WERI-Rb-1 (cell line): Measurements from ENCODE around the gene MPP7.

ENCODE experiments used
- DNase-seq: peaks from one replicate; pipeline ENCODE4 v3.0.0-alpha.2; 2020
- H3K27ac ChIP-seq: fragments of 250-450 bp; sonication (Bioruptor Pico); 2 replicates; pipeline ENCODE4 v1.5.1; 2020; ENCODE audit warnings: mild to moderate bottlenecking, moderate library complexity
- H3K27me3 ChIP-seq: fragments of 250-450 bp; sonication (Bioruptor Pico); 2 replicates; pipeline ENCODE4 v1.5.1; 2021; ENCODE audit warnings: mild to moderate bottlenecking, low read depth, moderate library complexity; ENCODE audit not compliant: insufficient read depth, severe bottlenecking
- H3K36me3 ChIP-seq: fragments of 250-450 bp; sonication (Bioruptor Pico); 2 replicates; pipeline ENCODE4 v1.5.1; 2020; ENCODE audit warnings: mild to moderate bottlenecking, moderate library complexity
- H3K4me3 ChIP-seq: 2 replicates; pipeline ENCODE4 v1.5.1; 2011; ENCODE audit warnings: low read depth, mild to moderate bottlenecking, control low read depth, low read length
- H3K9me3 ChIP-seq: fragments of 250-450 bp; sonication (Bioruptor Pico); 2 replicates; pipeline ENCODE4 v1.5.1; 2021; ENCODE audit warnings: mild to moderate bottlenecking, moderate library complexity; ENCODE audit not compliant: severe bottlenecking
- CTCF ChIP-seq: IDR thresholded peaks from 2 replicates; pipeline ENCODE4 v1.5.1; 2011; ENCODE audit warnings: low read depth, mild to moderate bottlenecking, control low read depth, inconsistent platforms, low read length

Gene MPP7

DNA sequence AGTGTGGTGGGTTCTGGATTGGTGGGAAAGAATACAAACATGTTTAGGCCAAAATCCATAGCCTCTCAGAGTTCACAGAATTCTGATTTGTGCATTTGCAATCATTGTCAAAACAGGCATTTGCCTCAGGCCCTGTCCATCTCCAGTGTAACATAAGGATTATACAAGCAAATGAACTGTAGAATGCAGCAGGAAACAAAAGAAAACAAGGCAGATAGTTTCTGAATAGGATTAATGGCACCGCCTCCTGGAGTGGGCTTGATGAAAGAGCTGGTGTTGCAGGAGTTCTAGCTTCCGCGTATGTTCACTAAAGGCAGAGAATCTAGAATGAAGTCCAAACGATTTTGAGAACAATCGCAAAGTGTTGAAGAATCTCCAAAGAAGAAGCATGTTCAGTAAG, 11.3 kb upstream of the MPP7 start:
- H3K27me3 ChIP-seq, result no peaks in the 10 kb centered on the region
- no peak overlapping the region for H3K4me3 ChIP-seq
- TF ChIP-seq CTCF, result no peak
- no peaks in the 10 kb centered on the region for H3K9me3 ChIP-seq
- no peaks in the 10 kb centered on the region for H3K36me3 ChIP-seq
- no peak overlapping the region for H3K27ac ChIP-seq
- DNase-seq, result no peak

GRCh38 chr10:28312572-28312971, 9.7 kb upstream of the MPP7 start:
- Histone ChIP-seq H3K27me3 (no peaks in the 10 kb centered on the region), H3K36me3 (no peaks in the 10 kb centered on the region)

DNA sequence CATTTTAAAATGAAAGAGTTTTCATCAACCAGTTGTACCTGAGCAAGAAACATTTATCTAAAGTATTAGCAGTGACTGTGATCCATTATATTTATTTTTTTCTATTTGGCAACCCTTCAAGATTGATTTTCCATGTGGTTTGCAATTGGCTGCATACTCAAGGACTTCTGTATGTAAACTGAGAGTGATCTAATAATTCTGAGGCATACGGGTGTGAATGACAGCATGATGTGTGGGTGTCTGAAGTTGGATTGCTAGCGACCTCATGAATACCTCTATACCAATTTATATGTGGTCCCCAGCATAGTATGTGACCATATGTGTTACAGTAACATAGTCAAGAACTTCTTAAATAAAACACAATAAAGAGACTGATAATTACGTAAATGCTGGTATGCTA, 8.2 kb upstream of the MPP7 start:
- Histone ChIP-seq H3K27ac (no peak overlapping the region), H3K9me3 (no peaks in the 10 kb centered on the region), H3K4me3 (no peak overlapping the region), H3K36me3 (no peaks in the 10 kb centered on the region), H3K27me3 (no peaks in the 10 kb centered on the region)
- DNase-seq, result no peak
- TF ChIP-seq CTCF, result no peak

More at GRCh38 chr10:28312572-28312971, 9.7 kb upstream of the MPP7 start:
- H3K4me3 ChIP-seq, result no peak overlapping the region
- no peak for DNase-seq
- no peaks in the 10 kb centered on the region for H3K9me3 ChIP-seq
- H3K27ac ChIP-seq, result no peak overlapping the region
- no peak for TF ChIP-seq CTCF

DNA sequence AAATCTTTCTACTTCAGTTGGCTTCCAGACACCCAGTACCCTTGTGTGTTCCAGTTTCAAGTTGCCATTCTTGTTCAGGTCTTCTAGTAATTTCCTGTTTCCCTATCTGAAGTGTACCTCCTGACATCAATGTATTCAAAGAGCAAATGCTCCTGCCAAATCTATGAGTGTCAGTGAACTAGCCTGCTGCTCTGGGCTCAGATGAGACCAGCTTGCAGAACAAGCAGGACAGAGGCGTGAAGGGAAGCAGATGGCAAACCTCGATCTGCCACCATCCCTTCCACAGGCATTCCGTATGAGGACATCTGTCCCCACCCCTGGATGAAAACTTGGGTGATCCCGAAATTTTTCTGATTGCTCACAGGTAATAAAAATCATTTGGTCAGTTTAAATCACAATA, 4.4 kb upstream of the MPP7 start:
- H3K9me3 ChIP-seq, result no peaks in the 10 kb centered on the region
- no peak overlapping the region for H3K4me3 ChIP-seq
- H3K27ac ChIP-seq, result no peak overlapping the region
- no peaks in the 10 kb centered on the region for H3K27me3 ChIP-seq
- no peak for DNase-seq
- no peaks in the 10 kb centered on the region for H3K36me3 ChIP-seq
- no peak for TF ChIP-seq CTCF

- no peak overlapping the region for H3K27ac ChIP-seq
- H3K27me3 ChIP-seq, result no peaks in the 10 kb centered on the region
Measured at GRCh38 chr10:28305553-28305952, 2.7 kb upstream of the MPP7 start.

More at GRCh38 chr10:28305553-28305952, 2.7 kb upstream of the MPP7 start:
- no peak for DNase-seq
- TF ChIP-seq CTCF, result no peak
- no peak overlapping the region for H3K4me3 ChIP-seq
- H3K36me3 ChIP-seq, result no peaks in the 10 kb centered on the region
- no peaks in the 10 kb centered on the region for H3K9me3 ChIP-seq
